Erythroblast (primary cell): ENCODE data around the gene NLRP7.

Source experiments
- GATA1 ChIP-seq: IDR thresholded peaks from 2 replicates; pipeline ENCODE4 v1.6.1; 2011; ENCODE audit warnings: low read depth, mild to moderate bottlenecking, control low read depth, low read length, moderate library complexity
- POLR2A ChIP-seq: IDR thresholded peaks from 2 replicates; pipeline ENCODE4 v1.6.1; 2011; ENCODE audit warnings: mild to moderate bottlenecking, low read length

DNA sequence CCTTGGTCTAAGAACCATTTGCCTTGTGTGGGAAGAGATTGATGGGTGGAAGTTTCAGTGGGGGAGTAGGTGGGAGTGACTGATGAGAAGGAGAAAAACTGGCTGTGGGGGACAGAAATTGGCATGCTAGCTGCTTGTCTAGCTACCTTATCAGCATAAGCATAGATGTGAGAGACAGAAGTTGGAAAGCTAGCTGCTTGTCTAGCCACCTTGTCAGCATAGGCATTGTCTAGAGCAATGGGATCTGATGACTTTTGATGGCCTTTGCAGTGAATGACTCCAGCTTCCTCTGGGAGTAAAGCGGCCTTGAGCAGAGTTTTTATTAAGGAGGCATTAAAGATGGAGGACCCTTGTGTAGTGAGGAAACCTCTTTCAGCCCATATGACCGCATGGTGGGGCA lies 51.3 kb downstream of the NLRP7 start:
- TF ChIP-seq POLR2A (no peak), GATA1 (no peak)
